ES-I3 (cell line): ENCODE results near the gene TPK1.
"Not testable (repeated sequence)": the region's sequence is repeated elsewhere in the genome, so short reads cannot be mapped to it uniquely, and the experiment has no call there.

ENCODE experiments used
- H3K36me3 ChIP-seq: 2 replicates; pipeline ENCODE4 v1.6.1; 2013; ENCODE audit warnings: mild to moderate bottlenecking, low read length, control low read depth, moderate library complexity; ENCODE audit not compliant: insufficient read depth
- H3K4me1 ChIP-seq: 2 replicates; pipeline ENCODE4 v1.6.1; 2013; ENCODE audit warnings: mild to moderate bottlenecking, control low read depth, low read length; ENCODE audit not compliant: insufficient read depth
- H3K9ac ChIP-seq: 2 replicates; pipeline ENCODE4 v1.6.1; 2013; ENCODE audit warnings: low read depth, mild to moderate bottlenecking, low read length, moderate library complexity
- H3K9me3 ChIP-seq: 2 replicates; pipeline ENCODE4 v1.6.1; 2013; ENCODE audit warnings: mild to moderate bottlenecking, low read length, moderate library complexity; ENCODE audit not compliant: control insufficient read depth, insufficient read depth

Gene TPK1

DNA sequence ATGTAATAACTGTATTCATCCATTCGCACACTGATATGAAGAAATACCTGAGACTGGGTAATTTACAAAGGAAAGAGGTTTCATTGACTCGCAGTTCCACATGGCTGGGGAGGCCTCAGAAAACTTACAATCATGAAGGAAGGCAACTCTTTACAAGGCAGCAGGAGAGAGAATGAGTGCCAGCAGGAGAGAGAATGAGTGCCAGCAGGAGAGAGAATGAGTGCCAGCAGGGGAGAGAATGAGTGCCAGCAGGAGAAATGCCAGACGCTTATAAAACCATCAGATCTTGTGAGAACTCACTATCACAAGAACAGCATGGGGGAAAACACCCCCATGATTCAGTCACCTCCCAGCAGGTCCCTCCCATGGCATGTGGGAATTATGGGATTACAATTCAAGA lies 58.0 kb downstream of the TPK1 start:
- H3K9ac ChIP-seq, H3K4me1 ChIP-seq, H3K36me3 ChIP-seq, H3K9me3 ChIP-seq: not testable (repeated sequence)

DNA sequence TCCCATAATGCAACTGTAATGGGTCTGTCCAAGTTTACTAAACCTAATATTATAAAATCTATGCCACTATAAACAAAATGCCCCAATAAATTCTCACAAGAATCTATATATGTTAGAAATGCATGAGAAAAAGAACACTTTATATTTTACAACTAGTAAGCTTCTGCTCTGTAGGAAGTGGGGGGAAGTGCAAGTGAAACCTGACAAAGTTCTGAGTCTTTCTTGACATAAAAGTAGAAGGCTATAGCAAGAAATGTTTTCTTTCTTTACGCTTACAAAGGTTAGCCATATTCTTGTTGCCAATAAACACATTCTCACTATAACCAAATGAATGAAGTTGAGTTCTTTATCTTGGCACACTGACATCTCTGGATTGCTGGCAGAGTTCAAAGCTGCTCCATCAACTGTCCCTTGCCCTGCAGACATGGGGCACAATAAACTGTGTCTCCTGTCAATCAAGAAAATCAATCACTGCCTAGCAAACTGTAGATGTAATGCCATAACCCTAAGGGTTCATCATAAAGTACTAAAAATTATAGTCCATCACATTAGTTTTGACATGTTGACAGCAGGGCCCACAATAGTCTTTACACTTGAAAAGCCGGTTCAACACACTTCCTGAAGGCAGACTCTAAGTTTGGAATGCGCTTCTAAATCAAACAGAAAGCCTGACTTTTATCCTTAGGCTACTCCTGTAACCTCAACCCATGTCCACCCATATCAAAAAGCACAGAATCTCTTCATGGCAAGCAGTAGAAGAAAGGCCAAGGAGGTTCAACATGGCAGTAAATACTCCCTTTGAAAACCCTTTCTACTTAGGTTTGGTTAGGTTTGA lies 58.6 kb downstream of the TPK1 start:
- Histone ChIP-seq H3K9me3 (no peaks in the 10 kb centered on the region), H3K36me3 (no peaks in the 10 kb centered on the region), H3K4me1 (no peaks in the 10 kb centered on the region), H3K9ac (no peak overlapping the region)

DNA sequence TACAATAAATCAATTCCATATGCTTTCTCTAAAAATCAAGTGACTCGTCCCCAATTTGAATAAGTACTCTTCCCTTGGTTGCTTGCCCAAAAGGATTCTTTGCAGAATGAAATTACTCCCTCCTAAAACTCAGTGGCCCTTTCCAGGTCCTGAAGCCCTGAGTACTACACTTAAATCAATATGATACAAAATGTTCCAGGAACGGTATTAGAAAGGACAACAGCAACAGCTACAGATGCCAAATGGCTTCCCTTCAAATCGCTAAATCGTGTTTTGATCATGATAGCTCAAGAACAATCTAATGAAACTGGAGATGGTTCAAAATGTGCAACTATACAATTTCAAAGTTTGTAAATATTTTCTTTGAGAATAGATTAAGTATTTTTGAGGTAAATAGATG lies 59.4 kb downstream of the TPK1 start:
- no peaks in the 10 kb centered on the region for H3K9me3 ChIP-seq
- H3K4me1 ChIP-seq = no peaks in the 10 kb centered on the region
- H3K9ac ChIP-seq = no peak overlapping the region
- no peaks in the 10 kb centered on the region for H3K36me3 ChIP-seq

DNA sequence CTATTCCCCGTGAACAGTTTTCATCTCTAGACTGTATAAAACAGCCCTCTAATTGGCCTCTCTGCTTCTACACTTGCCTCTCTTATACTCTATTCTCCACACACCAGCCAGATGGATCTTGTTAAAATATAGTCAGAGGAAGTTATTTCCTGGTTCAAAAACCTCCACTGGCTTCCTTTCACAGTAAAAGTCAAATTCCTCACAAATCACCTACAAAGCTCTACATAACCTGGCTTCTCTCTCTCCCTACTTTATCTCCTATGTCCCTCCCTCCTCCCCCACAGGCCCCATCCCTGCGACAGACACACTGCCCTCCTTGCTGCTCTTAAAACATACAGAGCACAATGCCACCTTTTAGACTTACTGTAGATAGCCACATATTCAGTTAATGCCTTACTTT lies 60.1 kb downstream of the TPK1 start:
- no peaks in the 10 kb centered on the region for H3K4me1 ChIP-seq

DNA sequence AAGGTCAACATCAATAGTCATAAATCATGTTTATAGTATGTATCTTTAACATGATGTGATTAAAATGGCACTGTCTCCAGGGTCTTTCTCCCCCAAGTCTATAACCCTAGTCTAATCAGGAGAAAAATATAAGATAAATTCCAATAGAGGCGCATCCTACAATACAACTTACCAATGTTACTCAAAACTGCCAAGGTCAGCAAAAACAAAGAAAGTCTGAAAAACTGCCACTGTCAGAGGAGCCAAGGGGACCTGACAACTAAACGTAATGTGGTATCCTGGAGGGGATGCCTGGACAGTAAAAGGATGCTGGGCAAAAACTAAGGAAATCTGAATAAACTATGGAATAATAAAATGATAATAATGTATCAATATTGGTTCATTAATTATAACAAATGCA lies 63.9 kb downstream of the TPK1 start:
- Histone ChIP-seq H3K9ac (no peak overlapping the region), H3K4me1 (no peaks in the 10 kb centered on the region), H3K9me3 (no peaks in the 10 kb centered on the region), H3K36me3 (no peaks in the 10 kb centered on the region)

More for the DNA sequence above, 60.1 kb downstream of the TPK1 start:
- Histone ChIP-seq H3K9ac (no peak overlapping the region), H3K9me3 (no peaks in the 10 kb centered on the region), H3K36me3 (no peaks in the 10 kb centered on the region)

DNA sequence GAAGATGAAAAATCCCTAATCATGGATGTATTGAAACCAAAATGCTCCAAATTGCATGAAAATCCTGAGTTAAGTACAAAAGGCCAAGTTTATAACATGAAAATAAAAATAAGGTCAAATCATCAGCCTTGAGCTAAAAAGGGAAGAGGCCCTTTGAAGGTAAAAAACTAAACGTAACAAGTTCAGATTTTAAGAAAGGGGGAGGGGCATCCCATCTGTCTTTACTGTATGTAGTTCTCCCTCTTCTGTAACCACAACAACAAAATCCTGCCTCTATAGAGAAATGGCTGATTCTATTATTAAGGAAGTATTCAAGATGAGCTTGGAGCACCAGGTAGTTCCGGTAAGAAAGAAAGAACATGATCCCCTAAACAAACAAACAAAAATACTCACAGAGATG lies 64.7 kb downstream of the TPK1 start:
- H3K9me3 ChIP-seq = no peaks in the 10 kb centered on the region
- no peaks in the 10 kb centered on the region for H3K36me3 ChIP-seq
- no peaks in the 10 kb centered on the region for H3K4me1 ChIP-seq
- H3K9ac ChIP-seq = no peak overlapping the region

DNA sequence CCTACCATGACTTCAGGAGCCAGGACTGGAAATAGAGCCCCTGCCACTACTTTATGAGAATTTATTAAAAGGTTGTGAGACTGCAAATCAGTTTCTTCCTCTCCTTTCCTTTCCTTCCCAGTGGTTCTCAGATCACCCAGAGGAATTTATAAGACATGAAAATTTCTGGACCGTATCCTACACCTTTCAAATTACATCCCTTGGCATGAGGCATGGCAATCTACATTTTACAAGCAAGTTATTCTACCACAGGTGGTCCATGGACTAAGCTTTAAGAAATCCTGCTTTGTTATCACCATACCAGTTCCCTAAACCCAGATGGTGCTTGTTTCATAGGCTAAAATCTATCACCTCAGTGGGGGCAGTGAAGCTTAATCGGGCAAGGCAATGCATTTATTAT lies 66.5 kb downstream of the TPK1 start:
- Histone ChIP-seq H3K4me1 (no peaks in the 10 kb centered on the region), H3K9ac (no peak overlapping the region), H3K9me3 (no peaks in the 10 kb centered on the region), H3K36me3 (no peaks in the 10 kb centered on the region)

DNA sequence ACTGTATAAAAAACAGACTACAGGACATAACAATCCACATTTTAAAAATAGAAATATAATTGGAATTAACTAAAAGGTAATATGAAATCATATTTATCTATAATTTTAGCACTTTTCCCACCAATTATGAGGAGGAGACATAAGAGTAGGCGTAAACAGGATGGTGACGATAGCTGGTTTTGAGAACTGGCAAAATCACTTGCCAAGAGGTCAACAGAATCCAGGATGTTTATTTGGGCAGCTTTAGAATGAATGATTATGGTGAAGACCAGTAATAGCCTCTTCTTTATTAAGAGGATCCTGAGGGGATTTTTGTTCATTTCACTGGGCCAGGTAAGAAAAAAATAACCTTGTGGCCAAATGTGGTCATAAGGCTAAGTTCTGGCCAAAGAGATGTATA lies 67.2 kb downstream of the TPK1 start:
- Histone ChIP-seq H3K9me3 (no peaks in the 10 kb centered on the region), H3K36me3 (no peaks in the 10 kb centered on the region), H3K9ac (no peak overlapping the region), H3K4me1 (no peaks in the 10 kb centered on the region)

DNA sequence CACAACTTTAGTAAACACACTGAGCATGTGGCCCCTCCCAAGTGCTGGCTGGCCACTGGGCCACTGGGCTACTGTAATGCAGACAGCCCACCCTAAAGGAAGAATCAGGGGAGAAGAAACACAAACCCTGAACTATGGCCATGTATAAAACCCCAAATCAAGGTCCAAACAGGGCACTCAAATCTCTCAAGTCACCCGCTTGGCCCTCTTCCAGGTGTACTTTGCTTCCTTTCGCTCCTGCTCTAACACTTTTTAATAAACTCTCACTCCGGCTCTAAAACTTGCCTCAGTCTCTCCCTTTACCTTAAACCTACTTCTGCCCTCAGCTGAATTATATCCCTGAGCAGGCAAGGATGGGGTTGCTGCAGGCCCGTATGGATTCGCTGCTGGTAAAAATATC lies 72.6 kb downstream of the TPK1 start:
- Histone ChIP-seq H3K36me3 (no peaks in the 10 kb centered on the region), H3K9ac (no peak overlapping the region), H3K9me3 (no peaks in the 10 kb centered on the region), H3K4me1 (no peaks in the 10 kb centered on the region)

DNA sequence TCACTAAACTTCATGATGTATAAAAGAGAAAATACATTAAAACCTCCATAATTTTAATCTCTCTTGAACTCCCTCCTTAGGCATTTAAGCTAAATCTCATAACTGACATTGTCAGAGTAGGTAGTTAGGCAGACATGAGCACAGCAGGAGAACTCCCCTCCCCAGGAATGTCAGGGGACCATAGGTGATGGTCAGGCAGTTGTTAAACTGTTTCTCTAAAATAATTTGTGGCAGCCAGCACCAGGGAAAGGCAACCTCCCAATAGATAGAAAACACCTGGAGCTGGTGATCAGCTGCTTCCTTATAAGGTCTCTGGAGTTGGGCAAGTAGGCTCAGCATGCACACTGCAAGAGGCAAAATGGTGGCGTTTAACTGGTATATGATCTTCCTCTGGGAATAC lies 73.0 kb downstream of the TPK1 start:
- Histone ChIP-seq H3K4me1 (no peaks in the 10 kb centered on the region), H3K36me3 (no peaks in the 10 kb centered on the region), H3K9me3 (no peaks in the 10 kb centered on the region), H3K9ac (no peak overlapping the region)

DNA sequence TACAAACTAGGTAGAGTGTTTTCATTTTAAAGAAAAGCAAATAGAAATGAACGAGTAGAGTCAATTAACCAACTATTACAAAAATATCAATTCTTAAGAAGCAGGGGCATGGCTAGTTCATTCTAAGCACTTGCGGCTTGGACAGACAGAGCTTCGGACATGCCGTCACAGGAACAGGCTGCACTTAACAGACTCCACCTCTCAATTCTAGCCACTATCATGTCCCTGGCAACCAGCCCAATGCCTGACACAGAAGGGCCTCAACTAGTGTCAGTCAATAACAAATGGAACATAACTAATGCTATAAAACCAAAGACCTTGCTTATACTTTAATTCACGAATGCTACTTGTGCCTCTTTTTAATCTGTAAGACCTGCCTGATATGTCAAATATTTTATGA lies 74.4 kb downstream of the TPK1 start:
- H3K9ac ChIP-seq = no peak overlapping the region
- H3K4me1 ChIP-seq = no peaks in the 10 kb centered on the region
- no peaks in the 10 kb centered on the region for H3K36me3 ChIP-seq
- H3K9me3 ChIP-seq = no peaks in the 10 kb centered on the region

DNA sequence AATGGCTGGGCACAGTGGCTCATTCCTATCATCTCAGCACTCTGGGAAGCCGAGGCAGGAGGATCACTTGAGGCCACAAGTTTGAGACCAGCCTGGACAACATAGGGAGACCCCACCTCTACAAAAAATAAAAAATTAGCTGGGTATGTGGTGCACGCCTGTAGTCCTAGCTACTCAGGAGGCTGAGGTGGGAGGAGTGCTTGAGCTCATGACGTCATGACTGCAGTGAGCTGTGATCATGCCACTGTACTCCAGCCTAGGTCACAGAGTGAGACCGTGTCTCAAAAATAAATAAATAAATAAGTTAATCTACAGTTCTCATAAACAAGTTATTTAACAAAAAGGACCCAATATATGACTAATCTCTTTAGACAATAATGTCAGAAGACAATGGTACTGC lies 76.2 kb downstream of the TPK1 start:
- H3K9me3 ChIP-seq = no peaks in the 10 kb centered on the region
- H3K36me3 ChIP-seq = no peaks in the 10 kb centered on the region
- no peaks in the 10 kb centered on the region for H3K4me1 ChIP-seq
- H3K9ac ChIP-seq = no peak overlapping the region

DNA sequence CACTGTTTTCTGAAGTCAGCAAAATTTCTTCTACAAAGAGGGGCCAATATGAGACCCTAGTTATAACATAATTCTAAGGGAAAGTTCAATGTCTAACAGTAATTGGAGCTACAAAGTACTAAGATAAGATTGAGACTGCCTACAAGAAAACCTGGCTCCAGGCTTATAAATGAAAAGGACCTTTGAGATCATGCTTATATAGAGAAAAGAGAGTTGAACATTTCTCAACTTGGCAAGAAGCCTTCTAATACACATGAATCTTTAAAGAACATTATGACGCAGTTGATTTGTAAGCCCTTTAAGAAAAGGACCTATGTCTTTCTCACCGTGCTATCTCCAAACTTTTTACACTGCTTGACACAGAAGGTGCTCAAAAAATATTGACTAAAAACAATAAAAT lies 87.9 kb downstream of the TPK1 start:
- Histone ChIP-seq H3K4me1 (no peaks in the 10 kb centered on the region), H3K9me3 (no peaks in the 10 kb centered on the region), H3K36me3 (no peaks in the 10 kb centered on the region), H3K9ac (no peak overlapping the region)

DNA sequence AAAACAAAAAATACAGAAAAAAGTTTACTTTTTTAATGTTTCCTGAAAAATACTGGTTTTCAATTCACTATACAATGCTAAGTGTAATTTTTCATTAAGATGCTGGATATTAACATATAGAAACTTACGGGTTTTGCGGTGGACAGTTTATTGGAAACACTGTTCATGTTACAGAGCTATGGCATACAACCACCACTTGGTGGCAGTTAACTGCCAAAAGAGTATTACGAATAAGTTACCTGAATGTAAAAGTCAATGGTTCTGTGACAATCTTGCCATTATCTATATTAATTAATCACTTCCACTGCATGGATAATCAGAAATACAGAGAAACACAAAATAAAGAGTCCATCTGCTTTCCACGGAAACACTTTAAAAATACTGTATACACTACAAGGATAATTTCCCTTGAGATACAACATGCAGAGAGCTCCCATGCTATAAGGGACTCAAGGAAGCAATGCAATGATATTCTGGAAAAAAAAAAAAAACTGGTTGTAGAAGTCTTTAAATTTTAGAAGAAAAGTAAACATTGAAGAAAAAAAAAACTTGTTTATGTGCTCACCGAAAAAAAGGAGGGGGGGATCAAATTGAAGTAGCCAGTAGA lies 97.0 kb downstream of the TPK1 start:
- Histone ChIP-seq H3K9ac (no peak overlapping the region), H3K36me3 (no peaks in the 10 kb centered on the region), H3K4me1 (no peaks in the 10 kb centered on the region), H3K9me3 (no peaks in the 10 kb centered on the region)

DNA sequence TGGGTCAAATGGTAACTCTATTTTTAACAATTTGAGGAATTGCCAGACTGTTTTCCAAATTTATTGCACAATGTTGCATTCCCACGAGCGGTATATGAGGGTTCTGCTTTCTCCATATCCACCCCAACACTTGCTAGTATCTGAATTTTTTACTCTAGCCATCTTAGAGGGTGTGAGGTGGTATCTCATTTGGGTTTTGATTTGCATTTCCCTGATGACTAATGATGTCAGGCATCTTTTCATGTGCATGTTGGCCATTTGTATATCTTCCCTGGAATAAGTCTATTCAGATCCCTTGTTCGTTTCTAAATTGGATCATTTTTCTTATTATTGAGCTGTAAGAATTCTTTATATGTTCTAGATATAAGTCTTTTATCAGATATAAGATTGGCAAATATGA lies 97.7 kb downstream of the TPK1 start:
- Histone ChIP-seq H3K4me1 (no peaks in the 10 kb centered on the region), H3K9me3 (no peaks in the 10 kb centered on the region), H3K36me3 (no peaks in the 10 kb centered on the region), H3K9ac (no peak overlapping the region)
